Pancreas (tissue), 10 donors: ENCODE measurements around the gene FOXC1. TPM values are rescaled to one million over a fixed set of nuclear protein-coding genes. Genes with fewer than 3 reads are reported as not detected.

Source experiments
- ATAC-seq, 4 donors: fragments of 200-7000 bp; cut with Tn5 transposase; one replicate each; pipeline versions ENCODE4 v1.8.0 to v1.9.1; 2020; ENCODE audit warnings: mild to moderate bottlenecking in 4 of 4, moderate library complexity in 4 of 4
- DNase-seq, 6 donors: peaks; one replicate each; pipeline ENCODE4 v3.0.0-alpha.2; 2020
- FAIRE-seq: peaks from 2 replicates; lab custom pipeline; 2012; peaks lifted over from hg19 to GRCh38; lab: Jason Lieb, UNC
- H3K27ac ChIP-seq, 4 donors: fragments of 200-600 bp; sonication (generic); 1 replicate in 3 of 4; 2 replicates in 1 of 4; pipeline versions ENCODE4 v1.5.0 to v1.8.0; 2020
- H3K27me3 ChIP-seq, 4 donors: fragments of 200-600 bp; one replicate each; pipeline ENCODE4 v1.8.0; 2021
- H3K36me3 ChIP-seq, 3 donors: fragments of 200-600 bp; sonication (generic) in 1 of 3; one replicate each; pipeline versions ENCODE4 v1.5.0 to v1.8.0; 2020 to 2021
- H3K4me1 ChIP-seq, 3 donors: fragments of 200-600 bp; one replicate each; pipeline ENCODE4 v1.8.0; 2021
- H3K4me3 ChIP-seq, 4 donors: fragments of 200-600 bp; sonication (generic) in 2 of 4; one replicate each; pipeline versions ENCODE4 v1.5.0 to v1.8.0; 2020 to 2021
- H3K9me3 ChIP-seq, 4 donors: fragments of 200-600 bp; one replicate each; pipeline ENCODE4 v1.8.0; 2021
- CTCF ChIP-seq, 4 donors: fragments of 200-600 bp; sonication (generic) in 3 of 4; IDR thresholded peaks; one replicate each; pipeline versions ENCODE4 v1.5.0 to v1.8.0; 2021; ENCODE audit warnings: antibody characterized with exemption in 4 of 4
- WGBS, 2 donors: extraction: QIAGEN DNeasy Blood & Tissue Kit; methylation state at CpG; one replicate each; pipeline ENCODE4 v1.1.7; 2013; 5-methylcytosine and 5-hydroxymethylcytosine counted together
- intact Hi-C, 3 donors: fragments of 100-400 bp; cut with DNase I; formaldehyde crosslinking; loops; one replicate each; pipeline versions ENCODE4 v1.11.1 to v1.14.2; 2022
- polyA plus RNA-seq, 2 donors: library from polyadenylated mRNA; stranded (reverse); fragments of 200-250 nt; gene quantifications; one replicate each; pipeline ENCODE4 v1.2.3, GENCODE V29; 2013
- total RNA-seq, 6 donors: library from RNA; stranded (reverse); fragmentation: NEBNext Ultra II Directional in 4 of 6; extraction: Animal tissue kit (Norgen Biotek cat#: 25700) in 4 of 6; gene quantifications; one replicate each; pipeline versions ENCODE4 v1.2.1 to v1.2.4, GENCODE V29; 2021 to 2023
- donor health status: healthy with polysubstance abuse.
- donor health status: DM: no; HTN: no; CAD: no; lungs with moderate emphysema.
- donor health status: DM: no; HTN: no; CAD: no.
- donor health status: control.
- donor health status: control.
- donor health status: Bipolar disorder and iron deficiency.
- donor health status: DM: yes; HTN: yes; CAD: no.
- donor health status: DM: no; HTN: no; CAD: no.
- donor health status: DM: no; HTN: no; CAD: no.
- donor health status: DM: yes; HTN: yes; CAD: no.

FOXC1 gene
- total and polyA plus RNA-seq, 8 donors = 0.99 to 4.0 (median 2.5) TPM

GRCh38 chr6:1586861-1587450, 22.8 kb upstream of the FOXC1 start:
- DNase-seq (no peak), ATAC-seq (no peak), FAIRE-seq (no peak)
- WGBS, 2 donors = 83 to 85% methylated on average over 5 of the region's 5 CpGs
- Histone ChIP-seq H3K27ac (no peak overlapping the region), H3K4me1 (no peaks in the 10 kb centered on the region), H3K27me3 (no peaks in the 10 kb centered on the region), H3K9me3 (no peaks in the 10 kb centered on the region), H3K4me3 (no peak overlapping the region), H3K36me3 (no peaks in the 10 kb centered on the region)
- intact Hi-C loops = no loop called here
- TF ChIP-seq CTCF (IDR thresholded peaks at IDR 0.05) = no peak

DNA sequence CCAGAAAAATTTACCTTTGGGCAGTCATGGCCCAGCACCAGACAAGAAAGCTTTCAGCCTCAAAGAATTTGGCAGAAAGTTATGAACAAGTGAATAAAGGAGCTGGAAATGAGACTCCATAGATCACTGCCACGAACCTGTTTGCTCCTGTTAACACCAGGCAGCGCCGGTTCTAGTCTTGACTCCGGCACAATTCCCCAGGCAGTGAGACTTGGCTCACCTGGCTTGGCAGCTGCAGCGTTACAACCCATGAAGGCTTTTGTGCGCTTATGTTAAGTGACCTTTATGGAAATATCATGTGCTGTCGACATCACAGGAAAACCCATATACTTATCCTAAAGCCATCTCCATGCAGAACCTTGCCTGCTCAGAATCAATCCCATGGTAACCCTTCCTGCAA, 22.2 kb upstream of the FOXC1 start:
- ATAC-seq (no peak), DNase-seq (no peak), FAIRE-seq (no peak)
- Histone ChIP-seq H3K36me3 (no peaks in the 10 kb centered on the region), H3K27me3 (no peaks in the 10 kb centered on the region), H3K4me3 (no peak overlapping the region), H3K27ac (no peak overlapping the region), H3K9me3 (no peaks in the 10 kb centered on the region), H3K4me1 (no peaks in the 10 kb centered on the region)
- intact Hi-C loops = no loop called here
- no peak for TF ChIP-seq CTCF (IDR thresholded peaks at IDR 0.05)
- WGBS, 2 donors = 86 to 89% methylated on average over 7 of the region's 7 CpGs

DNA sequence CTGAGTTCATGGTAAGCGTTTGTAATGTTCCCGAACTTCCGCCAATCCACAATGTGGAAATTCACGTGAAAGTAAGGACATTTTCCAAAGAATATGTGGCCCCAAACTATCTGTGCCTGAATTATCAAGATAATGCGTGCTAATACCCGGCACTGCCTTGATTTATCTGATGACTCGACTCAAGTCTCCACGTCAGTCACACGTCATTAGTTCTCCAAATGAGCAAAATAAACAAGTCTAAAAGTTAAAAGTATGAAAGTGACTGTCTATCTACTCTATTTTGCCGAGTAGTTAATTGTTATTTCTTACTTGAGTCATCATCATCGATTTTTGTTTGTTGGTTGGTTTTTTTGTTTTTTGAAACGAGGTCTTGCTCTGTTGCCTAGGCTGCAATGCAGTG, 21.7 kb upstream of the FOXC1 start:
- 86 to 87% methylated on average over 12 of the region's 12 CpGs for whole genome bisulfite sequencing, 2 donors
- Histone ChIP-seq H3K27me3 (no peaks in the 10 kb centered on the region), H3K27ac (no peak overlapping the region), H3K4me1 (no peaks in the 10 kb centered on the region), H3K9me3 (no peaks in the 10 kb centered on the region), H3K36me3 (no peaks in the 10 kb centered on the region), H3K4me3 (no peak overlapping the region)
- DNase-seq (no peak), ATAC-seq (no peak), FAIRE-seq (no peak)
- intact Hi-C loops = no loop called here
- no peak for TF ChIP-seq CTCF (IDR thresholded peaks at IDR 0.05)

DNA sequence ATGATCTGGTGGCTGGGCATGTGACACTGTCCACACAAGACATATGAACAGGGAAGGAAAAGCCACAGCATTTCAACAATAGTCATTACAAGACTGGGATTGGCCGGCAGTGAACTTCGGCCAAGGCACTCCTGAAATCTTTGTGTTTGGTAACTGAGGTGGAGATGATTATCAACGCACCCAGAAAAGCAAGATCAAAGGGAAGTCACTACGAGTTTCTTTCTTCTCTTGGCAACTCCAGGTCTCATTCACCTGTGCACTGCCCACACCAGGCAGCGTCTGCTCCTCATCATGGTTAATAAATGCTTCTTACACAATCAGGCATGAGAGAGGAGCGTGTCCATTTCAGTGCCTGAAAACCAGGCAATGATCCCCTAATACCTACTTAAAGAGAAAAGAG, 20.5 kb upstream of the FOXC1 start:
- Histone ChIP-seq H3K4me1 (no peaks in the 10 kb centered on the region), H3K27ac (no peak overlapping the region), H3K36me3 (no peaks in the 10 kb centered on the region), H3K27me3 (peaks cover 0 to 1% (median 0%) of the 10 kb centered on the region in 4 donors), H3K4me3 (no peak overlapping the region), H3K9me3 (no peaks in the 10 kb centered on the region)
- no peak for TF ChIP-seq CTCF (IDR thresholded peaks at IDR 0.05)
- intact Hi-C loops = no loop called here
- no peak for FAIRE-seq
- DNase-seq = no peak
- no peak for ATAC-seq
- 73 to 74% methylated on average over 6 of the region's 6 CpGs for WGBS, 2 donors

- no peak for TF ChIP-seq CTCF (IDR thresholded peaks at IDR 0.05)
- H3K36me3 ChIP-seq = no peaks in the 10 kb centered on the region
- H3K27ac ChIP-seq = no peak overlapping the region
- no peak overlapping the region for H3K4me3 ChIP-seq
- ATAC-seq (no peak), FAIRE-seq (no peak), DNase-seq (no peak)
- H3K27me3 ChIP-seq = peaks cover 0 to 15% (median 0%) of the 10 kb centered on the region in 4 donors
- H3K9me3 ChIP-seq = no peaks in the 10 kb centered on the region
- no peaks in the 10 kb centered on the region for H3K4me1 ChIP-seq
- WGBS, 2 donors = 82 to 84% methylated on average over 9 of the region's 9 CpGs
- intact Hi-C loops = loop anchor here (10.0 kb wide), 3 partner anchors 764 to 1044 kb away; no protein-coding TSS in a partner anchor
Measured at GRCh38 chr6:1590580-1590979, 19.1 kb upstream of the FOXC1 start.
